Ishikawa (cell line): ENCODE data around the gene TDG.

ENCODE experiments used
- CEBPB ChIP-seq: IDR thresholded peaks from 2 replicates; pipeline ENCODE4 v1.6.1; 2012
- CREB1 ChIP-seq: IDR thresholded peaks from 2 replicates; pipeline ENCODE4 v1.6.1; 2012; ENCODE audit warnings: low read depth
- EGR1 ChIP-seq: IDR thresholded peaks from 2 replicates; pipeline ENCODE4 v1.6.1; 2012
- EP300 ChIP-seq: IDR thresholded peaks from 2 replicates; pipeline ENCODE4 v1.6.1; 2012; ENCODE audit warnings: borderline replicate concordance
- FOXM1 ChIP-seq: IDR thresholded peaks from 2 replicates; pipeline ENCODE4 v1.6.1; 2012; ENCODE audit warnings: low read depth, borderline replicate concordance
- NFIC ChIP-seq: IDR thresholded peaks from 2 replicates; pipeline ENCODE4 v1.6.1; 2012
- RAD21 ChIP-seq: IDR thresholded peaks from 2 replicates; pipeline ENCODE4 v1.6.1; 2012; ENCODE audit warnings: low read depth
- TAF1 ChIP-seq: IDR thresholded peaks from 2 replicates; pipeline ENCODE4 v1.6.1; 2012; ENCODE audit warnings: low read depth, mild to moderate bottlenecking
- TCF12 ChIP-seq: IDR thresholded peaks from 2 replicates; pipeline ENCODE4 v1.6.1; 2012; ENCODE audit warnings: low read depth
- TEAD4 ChIP-seq: IDR thresholded peaks from 2 replicates; pipeline ENCODE4 v1.6.1; 2012
- YY1 ChIP-seq: IDR thresholded peaks from 2 replicates; pipeline ENCODE4 v1.6.1; 2012; ENCODE audit warnings: low read depth
- ZBTB7A ChIP-seq: IDR thresholded peaks from 2 replicates; pipeline ENCODE4 v1.6.1; 2012; ENCODE audit warnings: low read depth
- TF ChIP-seq, protein P1 (sequence below): IDR thresholded peaks from 2 replicates; pipeline ENCODE4 v1.6.1; 2012
- TF ChIP-seq, protein P2 (sequence below): IDR thresholded peaks from 2 replicates; pipeline ENCODE4 v1.6.1; 2012
- TF ChIP-seq, protein P3 (sequence below): IDR thresholded peaks from 2 replicates; pipeline ENCODE4 v1.6.1; 2012; ENCODE audit warnings: low read depth, mild to moderate bottlenecking

The TDG gene

DNA sequence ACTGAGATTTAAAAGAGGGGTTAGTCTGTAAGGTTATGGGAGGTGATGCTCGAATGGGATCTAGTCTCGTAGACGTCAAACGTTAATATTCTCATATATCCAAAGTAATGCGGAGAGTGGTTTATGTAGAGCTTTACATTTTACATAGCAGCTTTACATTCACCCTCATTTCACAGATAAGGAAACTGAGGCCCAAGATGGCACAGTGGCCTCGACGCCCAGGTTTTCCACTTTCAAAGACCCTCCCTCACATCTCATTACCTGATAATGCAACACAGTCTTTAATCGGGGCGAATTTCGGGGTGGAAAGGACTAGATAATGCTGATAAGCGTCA is 450 bp upstream of the TDG start:
- TF ChIP-seq YY1 (no peak), TEAD4 (no peak), NFIC (no peak), TCF12 (no peak), TAF1 (no peak), CEBPB (no peak), EGR1 (no peak; the same call in 1 of the 2 replicates), CREB1 (no peak), FOXM1 (no peak), ZBTB7A (no peak), RAD21 (no peak)
- TF ChIP-seq, protein P1, sequence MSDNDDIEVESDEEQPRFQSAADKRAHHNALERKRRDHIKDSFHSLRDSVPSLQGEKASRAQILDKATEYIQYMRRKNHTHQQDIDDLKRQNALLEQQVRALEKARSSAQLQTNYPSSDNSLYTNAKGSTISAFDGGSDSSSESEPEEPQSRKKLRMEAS, result no peak
- TF ChIP-seq, protein P2, sequence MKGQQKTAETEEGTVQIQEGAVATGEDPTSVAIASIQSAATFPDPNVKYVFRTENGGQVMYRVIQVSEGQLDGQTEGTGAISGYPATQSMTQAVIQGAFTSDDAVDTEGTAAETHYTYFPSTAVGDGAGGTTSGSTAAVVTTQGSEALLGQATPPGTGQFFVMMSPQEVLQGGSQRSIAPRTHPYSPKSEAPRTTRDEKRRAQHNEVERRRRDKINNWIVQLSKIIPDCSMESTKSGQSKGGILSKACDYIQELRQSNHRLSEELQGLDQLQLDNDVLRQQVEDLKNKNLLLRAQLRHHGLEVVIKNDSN, result no peak
- TF ChIP-seq, protein P3, sequence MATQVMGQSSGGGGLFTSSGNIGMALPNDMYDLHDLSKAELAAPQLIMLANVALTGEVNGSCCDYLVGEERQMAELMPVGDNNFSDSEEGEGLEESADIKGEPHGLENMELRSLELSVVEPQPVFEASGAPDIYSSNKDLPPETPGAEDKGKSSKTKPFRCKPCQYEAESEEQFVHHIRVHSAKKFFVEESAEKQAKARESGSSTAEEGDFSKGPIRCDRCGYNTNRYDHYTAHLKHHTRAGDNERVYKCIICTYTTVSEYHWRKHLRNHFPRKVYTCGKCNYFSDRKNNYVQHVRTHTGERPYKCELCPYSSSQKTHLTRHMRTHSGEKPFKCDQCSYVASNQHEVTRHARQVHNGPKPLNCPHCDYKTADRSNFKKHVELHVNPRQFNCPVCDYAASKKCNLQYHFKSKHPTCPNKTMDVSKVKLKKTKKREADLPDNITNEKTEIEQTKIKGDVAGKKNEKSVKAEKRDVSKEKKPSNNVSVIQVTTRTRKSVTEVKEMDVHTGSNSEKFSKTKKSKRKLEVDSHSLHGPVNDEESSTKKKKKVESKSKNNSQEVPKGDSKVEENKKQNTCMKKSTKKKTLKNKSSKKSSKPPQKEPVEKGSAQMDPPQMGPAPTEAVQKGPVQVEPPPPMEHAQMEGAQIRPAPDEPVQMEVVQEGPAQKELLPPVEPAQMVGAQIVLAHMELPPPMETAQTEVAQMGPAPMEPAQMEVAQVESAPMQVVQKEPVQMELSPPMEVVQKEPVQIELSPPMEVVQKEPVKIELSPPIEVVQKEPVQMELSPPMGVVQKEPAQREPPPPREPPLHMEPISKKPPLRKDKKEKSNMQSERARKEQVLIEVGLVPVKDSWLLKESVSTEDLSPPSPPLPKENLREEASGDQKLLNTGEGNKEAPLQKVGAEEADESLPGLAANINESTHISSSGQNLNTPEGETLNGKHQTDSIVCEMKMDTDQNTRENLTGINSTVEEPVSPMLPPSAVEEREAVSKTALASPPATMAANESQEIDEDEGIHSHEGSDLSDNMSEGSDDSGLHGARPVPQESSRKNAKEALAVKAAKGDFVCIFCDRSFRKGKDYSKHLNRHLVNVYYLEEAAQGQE, result no peak

DNA sequence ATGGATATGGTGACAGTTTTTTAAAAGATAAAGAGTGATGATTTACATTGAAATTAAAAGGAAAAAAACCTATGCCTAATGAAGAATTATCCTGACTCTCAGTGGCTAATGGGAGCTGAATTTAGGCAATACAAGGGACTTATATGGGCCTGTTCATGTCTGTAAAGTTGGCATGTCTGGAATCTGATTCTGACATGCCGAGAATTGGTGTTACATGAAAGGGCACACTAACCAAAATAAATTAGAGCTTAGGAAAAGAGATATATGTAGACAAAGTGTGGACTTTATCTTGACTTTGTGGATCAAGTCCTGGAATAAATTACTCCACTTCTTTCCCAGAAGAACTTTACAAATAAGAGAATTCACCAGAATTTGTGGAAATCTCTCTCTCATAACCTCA is 1.1 kb downstream of the TDG start:
- TF ChIP-seq, protein P2, result no peak
- no peak for TF ChIP-seq YY1
- TF ChIP-seq TEAD4, result no peak
- no peak for TF ChIP-seq ZBTB7A
- TF ChIP-seq FOXM1, result no peak
- no peak for TF ChIP-seq EGR1
- TF ChIP-seq, protein P1, result no peak
- TF ChIP-seq CEBPB, result no peak
- no peak for TF ChIP-seq NFIC
- TF ChIP-seq RAD21, result no peak

DNA sequence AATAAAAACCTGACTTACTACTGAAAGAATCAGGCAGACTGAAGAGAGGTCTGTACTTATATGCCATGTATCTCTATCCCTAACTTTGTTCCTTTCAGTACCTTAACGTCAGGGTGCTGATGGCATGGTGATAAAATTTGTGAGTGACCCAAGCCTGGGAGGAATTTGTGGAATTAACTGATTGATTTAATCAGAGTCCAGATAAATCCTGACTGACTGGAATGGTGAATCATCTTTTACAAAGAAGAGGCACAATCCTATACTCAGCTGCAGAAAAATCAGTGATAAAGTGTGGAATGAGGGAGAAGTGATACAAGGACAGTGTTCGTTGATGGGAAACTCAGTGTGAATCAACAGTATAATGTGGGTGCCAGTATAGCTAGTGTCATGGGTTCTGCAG is 3.7 kb downstream of the TDG start:
- no peak for TF ChIP-seq ZBTB7A
- TF ChIP-seq TEAD4, result no peak
- TF ChIP-seq EP300, result no peak
- no peak for TF ChIP-seq TAF1
- TF ChIP-seq FOXM1, result no peak

DNA sequence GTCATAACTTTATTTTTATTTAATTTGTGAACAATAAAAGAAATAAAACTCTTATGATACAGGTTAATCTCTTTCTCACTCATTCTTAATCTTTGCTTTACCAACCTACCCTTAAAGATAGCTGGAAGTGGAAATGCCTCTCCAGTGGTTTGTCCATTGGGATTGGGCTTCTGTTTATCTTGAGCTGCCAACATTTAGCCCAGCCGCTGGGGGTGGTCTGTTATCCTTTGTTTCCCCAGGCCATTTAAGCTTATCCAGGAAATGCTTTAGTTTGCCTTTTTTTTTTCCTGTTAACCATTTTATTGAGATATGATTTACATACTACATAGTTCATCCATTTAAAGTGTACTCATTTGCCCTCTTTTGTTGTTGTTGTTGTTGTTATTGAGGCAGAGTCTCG is 8.2 kb downstream of the TDG start:
- TF ChIP-seq FOXM1, result no peak
- TF ChIP-seq CREB1, result no peak
- no peak for TF ChIP-seq EP300
- TF ChIP-seq TCF12, result no peak
- TF ChIP-seq RAD21, result no peak
- TF ChIP-seq TAF1, result no peak
- TF ChIP-seq, protein P3, result no peak
- no peak for TF ChIP-seq NFIC
- TF ChIP-seq, protein P2, result no peak
- no peak for TF ChIP-seq YY1
- TF ChIP-seq EGR1, result no peak
- no peak for TF ChIP-seq ZBTB7A
- TF ChIP-seq, protein P1, result no peak
- TF ChIP-seq TEAD4, result no peak
- no peak for TF ChIP-seq CEBPB

DNA sequence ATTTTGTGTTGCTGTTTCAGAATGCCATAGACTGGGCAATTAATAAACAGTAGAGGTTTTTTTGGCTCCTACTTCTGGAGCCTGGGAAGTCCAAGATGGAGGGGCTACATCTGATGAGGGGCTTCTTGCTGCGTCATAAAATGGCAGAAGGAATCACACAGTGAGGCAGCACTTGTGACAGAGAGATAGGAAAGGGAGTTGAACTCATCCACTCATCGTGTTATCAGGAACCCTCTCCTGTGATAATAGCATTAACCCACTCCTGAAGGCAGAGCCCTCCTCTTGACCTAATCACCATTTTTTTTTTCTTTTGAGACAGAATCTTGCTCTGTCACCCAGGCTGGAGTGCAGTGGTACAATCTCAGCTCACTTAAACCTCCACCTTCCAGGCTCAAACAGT is 9.7 kb downstream of the TDG start:
- TF ChIP-seq EGR1 (no peak), FOXM1 (no peak), TCF12 (no peak), TAF1 (no peak), YY1 (no peak), ZBTB7A (no peak), NFIC (no peak), RAD21 (no peak), CEBPB (no peak), CREB1 (no peak), EP300 (no peak), TEAD4 (no peak)
- TF ChIP-seq, protein P2, result no peak
- TF ChIP-seq, protein P3, result no peak
- TF ChIP-seq, protein P1, result no peak
